GM21423 (cell line): ENCODE results near the gene MFSD1.

Experiments used
- ATAC-seq: cut with Tn5 transposase; IDR thresholded peaks from one replicate; pipeline ENCODE4 v1.9.1; 2021; ENCODE audit warnings: mild to moderate bottlenecking, moderate library complexity; ENCODE audit not compliant: unreplicated experiment

Gene MFSD1

DNA sequence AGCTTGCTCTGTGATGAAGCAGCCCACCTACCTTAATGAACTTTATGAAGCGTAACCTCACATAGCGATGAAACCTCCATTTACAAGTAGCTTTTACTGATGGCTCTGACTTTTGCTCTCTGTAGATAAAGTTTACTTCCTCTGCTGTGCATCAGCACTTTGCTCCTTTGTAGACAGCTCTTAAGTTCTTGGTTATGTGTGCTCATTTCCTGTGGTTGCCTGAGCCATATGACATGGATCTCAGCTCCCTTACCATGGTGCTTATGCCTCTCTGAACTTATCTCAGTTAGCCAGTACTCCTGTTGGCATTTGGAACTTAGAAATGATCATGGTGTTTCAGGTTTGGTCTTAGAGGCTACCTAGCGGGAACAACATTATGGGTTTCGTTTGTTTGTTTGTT lies 7.8 kb downstream of the MFSD1 start:
- no peak for ATAC-seq

DNA sequence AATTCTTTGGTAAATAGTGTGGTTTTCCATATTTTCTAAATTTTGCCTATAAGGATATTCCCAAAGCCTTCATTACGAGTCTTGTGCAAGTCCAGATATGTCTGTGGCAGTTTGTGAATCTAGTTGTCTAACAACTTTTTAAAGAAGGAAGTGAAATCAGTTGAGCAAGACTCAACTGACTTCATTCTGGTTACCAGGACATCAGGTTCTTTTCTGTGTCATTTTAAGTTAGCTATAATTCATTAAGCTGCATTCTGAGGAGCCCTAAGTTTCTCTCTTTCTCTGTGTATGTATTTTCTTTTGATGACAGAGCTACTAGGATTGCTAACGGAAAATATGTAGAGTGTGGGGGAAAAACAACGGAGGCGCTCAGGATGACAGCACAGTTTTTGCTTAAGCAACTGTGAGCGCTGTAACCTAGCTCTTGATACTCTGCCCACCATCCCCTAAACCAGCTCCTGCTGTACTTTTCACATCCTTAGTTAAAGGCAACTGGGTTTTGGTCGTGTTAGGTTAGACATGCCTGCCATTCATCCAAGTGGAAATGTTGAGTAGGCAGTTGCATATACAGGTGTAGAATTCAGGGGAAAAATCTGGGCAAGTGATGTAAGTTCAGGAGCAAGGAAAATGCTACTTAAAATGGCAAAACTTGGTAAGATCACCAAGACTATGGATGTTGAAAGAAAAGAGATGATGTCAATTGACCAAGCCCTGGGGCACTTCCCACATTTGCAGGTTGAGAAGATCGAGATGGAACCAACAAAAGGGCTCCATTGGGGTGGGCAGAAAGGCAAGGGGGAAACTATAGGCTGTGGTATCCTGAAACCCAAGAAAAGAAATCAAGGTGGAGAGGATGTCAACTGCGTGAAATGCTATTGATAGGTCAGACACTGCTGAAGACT lies 9.2 kb downstream of the MFSD1 start:
- peak; percentile 46 for ATAC-seq

DNA sequence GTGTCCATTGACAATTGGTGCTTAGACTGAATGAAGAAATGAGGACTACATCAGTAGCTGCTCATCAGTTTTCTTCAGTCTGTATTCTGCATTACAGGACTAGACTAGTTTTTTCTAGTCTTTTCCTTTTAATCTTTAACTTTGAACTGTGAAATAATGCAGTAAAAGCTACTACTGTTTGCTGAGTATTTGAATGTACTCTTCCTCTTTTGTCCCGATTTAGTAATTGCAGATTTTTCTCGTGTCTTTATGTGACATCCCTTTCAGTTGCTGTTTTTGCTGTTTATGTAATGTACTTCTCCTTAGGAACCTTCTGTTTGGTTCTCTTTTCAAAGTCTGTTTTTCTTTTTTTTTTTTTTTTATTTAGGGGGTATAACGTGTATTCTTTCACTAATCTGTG lies 17.4 kb downstream of the MFSD1 start:
- no peak for ATAC-seq

DNA sequence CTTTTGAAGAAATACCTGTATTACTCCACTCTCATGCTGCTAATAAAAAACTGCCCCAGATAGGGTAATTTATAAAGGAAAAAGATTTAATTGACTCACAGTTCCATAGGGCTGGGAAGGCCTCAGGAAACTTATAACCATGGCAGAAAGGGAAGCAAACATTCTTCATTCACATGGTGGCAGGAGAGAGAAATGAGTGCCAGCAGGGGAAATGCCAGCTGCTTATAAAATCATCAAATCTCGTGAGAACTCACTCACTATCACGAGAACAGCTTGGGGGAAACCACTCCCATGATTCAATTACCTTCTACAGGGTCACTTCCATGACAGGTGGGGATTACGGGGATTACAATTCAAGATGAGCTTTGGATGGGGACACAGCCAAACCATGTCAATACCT lies 18.7 kb downstream of the MFSD1 start:
- no peak for ATAC-seq

DNA sequence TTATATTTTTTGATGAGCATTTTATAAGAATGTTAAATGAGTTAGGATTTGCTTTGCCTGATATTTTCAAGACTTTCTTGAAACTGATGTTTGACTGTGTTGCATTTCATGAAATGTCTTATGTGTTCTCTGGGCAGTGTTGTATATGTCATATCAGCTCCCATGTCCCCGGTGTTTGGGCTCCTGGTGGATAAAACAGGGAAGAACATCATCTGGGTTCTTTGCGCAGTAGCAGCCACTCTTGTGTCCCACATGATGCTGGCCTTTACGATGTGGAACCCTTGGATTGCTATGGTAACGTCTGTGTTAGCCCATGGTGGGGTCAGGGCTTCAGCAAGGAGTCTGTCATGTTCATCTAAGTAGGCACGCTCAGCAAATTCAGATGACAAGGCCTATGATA lies 20.0 kb downstream of the MFSD1 start:
- no peak for ATAC-seq

DNA sequence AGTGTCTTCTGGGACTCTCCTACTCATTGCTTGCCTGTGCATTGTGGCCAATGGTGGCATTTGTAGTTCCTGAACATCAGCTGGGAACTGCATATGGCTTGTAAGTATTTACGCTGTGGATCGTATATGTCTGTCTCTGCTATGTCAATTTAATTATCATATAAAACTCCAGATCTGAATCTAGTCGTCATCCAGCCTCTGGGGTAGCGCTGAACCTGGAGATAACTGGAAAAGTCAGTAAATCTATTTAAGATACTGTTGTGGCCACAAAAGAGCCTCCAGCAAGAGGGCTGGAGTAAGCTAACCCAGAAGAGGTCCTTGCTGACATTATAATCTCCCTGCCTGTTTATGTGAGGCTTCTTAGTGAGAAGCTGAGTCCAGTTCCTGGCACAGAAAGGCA lies 21.6 kb downstream of the MFSD1 start:
- ATAC-seq, result no peak

DNA sequence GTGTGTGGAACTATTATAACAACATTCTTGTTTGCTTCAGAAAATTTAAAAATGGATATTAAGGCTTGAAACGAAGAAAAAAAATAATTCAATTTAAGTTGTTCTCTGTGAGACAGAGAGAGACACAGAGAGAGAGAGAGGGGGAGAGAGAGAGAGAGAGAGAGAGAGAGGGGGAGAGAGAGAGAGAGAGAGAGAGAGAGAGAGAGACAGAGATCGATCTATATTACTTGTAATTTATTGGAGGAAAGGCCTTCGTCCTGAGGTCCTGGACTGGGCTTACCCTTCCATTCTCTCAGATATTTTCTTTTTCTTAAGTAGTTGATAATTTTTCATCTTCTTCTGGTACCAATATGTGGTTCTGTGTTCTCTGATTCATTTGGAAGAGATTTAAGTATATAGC lies 25.9 kb downstream of the MFSD1 start:
- ATAC-seq, result no peak

DNA sequence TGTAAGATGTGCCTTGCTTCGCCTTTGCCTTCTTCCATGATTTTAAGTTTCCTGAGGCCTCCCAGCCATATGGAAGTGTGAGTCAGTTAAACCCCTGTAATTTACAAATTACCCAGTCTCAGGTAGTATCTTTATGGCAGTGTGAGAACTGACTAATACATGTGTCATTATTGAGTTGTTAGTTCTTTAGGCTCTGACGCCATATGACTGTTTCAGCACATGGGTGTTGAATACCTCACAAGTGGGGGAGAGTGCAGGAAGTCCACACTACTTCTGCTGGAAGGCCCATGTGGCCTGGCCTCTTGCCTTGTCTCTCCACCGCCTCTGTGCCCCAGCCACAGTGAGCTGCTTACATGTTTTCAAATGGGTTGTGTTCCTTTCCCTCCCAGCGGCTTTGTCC lies 28.5 kb downstream of the MFSD1 start:
- no peak for ATAC-seq

DNA sequence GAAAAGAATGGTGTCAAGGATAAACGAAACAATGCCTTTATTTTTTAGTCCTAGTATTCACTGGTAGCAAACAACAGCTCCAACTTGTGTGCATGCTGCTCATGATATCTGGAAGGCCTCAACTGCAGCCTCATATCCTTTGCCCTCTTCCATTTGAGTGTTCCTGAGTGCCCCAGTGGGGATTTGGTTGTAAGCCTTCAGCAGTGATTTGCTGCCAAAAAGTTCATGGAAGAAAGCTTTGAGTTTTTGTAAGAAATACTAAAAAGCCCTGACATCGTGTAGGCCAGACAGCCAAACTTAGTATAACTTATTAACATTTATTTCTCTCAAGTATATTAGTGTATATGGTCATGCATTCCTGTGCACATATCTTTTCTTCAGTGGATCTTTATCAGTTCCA lies 30.0 kb downstream of the MFSD1 start:
- ATAC-seq, result no peak

DNA sequence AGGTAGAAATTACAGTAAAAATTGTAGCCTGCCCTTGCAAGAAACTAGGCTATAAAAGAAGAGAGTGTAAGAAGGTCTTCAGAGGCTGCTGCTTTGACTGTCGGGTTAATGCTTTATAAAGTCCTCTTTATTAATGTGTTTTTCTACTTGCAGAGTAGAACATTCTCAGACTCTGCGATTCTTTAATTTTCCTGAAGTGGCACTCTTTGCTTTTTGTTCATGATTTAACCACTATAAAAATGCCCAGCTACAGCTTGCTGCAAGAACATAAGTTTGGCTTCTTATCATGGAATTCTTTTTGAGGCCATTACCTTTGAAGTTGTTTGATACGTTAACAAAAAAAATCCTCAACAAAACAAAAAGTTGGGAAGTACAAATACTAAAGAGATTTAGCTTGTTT lies 33.8 kb downstream of the MFSD1 start:
- no peak for ATAC-seq

DNA sequence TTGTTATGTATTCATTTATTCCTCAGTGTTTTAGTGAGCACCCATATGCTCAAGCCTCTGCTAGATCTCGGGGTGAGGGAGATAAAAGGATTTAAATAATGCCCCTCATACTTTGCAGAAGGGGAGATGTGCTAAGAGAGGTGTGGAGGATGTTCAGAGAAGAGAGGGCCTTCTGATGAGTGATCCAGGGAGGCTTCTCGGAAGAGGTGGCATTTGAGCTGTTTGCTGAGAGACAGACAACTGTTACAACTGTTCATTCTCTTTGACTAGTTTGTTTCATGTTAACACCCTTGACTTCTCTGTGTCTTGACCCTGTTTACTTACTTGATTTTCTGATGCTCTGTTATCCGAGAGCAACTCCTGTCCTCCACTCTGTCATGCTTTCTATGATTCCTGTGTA lies 34.5 kb downstream of the MFSD1 start:
- ATAC-seq, result no peak

DNA sequence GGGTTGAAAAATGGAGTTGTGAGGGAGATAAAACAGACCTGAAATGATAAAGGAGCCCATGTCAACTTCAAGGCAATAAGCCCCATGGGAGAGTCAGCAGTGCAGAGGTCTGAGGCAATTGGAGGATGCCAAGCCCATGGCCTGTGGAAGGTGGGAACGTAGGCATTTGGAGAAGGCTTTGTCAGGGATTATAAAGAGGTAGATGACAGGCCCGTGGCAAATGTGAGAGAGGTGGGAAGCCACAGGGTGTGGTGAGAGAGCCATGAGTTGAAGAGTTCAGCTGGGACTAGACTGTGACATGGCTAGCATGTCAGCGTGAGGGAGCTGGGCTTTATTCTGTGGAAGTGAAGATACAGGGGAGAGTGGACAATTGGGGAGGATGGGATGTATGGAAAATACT lies 35.4 kb downstream of the MFSD1 start:
- no peak for ATAC-seq

DNA sequence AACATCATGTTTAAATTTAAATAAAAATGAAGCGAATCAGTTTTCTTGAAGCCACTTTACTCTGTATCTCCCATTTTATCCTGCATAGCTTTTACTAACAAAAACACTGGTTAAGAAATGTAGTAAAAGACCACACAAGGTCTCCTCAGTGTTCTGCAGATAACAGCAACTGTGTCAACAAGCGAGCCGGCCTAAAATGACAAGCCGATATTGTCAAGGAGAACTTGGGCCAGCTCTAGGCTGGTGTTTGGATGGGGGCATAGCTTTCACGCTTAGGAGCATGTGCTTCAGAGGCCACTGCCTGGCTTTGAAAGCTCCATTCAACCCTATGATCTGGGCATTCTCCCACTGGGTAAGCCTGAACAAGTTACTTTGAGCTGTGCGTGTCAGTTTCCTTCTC lies 38.1 kb downstream of the MFSD1 start:
- no peak for ATAC-seq

DNA sequence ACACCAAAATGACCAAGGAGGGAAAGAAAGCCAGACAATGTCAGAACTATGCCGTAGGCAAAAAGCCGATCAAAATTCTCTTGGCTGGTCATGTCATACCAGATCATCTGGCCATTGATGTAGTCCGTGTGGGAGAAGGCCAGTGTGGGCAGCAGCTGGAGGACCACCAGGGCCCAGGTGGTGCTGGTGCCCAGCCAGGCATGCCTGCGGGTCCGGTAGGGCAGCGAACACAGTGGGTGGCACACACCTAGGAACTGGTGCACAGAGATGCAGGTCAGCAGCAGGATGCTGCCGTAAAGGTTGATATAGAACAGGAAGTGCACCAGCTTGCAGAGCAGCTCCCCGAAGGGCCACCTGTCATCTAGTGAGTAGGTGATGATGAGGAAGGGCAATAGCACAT lies 39.5 kb downstream of the MFSD1 start:
- no peak for ATAC-seq

DNA sequence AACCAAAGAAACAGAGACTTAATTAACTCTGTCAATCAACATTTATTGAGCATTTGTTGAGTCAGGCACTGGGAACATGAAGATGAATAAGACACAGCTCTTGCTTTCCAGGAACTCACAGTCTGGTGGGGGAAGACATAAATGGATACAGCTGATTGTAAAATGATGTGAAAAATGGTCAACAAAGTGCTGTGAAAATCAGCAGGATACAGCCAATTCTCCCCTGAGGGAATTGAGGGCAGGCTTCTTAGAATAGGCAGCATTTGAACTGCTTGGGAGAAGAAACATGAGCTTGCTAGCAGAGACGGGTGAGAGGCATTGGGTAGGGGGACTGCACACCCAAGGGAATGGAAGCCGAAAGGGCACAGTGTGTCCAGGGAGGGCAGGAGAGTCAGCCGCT lies 41.1 kb downstream of the MFSD1 start:
- no peak for ATAC-seq

DNA sequence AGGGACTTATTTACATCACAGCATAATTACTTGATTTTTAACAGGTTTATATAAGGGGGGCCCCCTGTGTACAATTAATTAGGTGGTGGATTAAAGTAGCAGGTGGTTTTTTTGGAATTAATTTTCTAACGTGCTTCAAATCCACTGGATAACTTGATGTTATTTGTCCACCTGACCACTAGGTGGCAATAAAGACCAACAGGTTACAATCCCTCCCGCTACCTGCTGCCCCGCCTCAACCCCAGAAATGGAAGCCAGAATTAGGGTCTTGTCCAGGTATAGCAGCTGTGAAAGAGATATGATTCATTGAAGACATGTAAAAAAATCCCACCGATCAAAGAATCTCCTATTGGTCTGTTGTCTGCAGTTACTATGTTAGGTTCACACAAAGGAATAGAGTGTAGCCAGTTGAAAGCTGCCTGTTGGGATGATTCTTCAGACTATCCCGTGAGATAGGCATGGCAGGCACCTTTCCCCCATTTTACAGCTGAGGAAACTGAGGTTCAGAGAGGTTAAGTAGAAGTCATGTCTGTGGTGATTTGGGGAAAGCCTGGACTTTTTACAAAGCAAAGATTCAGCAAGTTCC lies 44.0 kb downstream of the MFSD1 start:
- peak; percentile 47 for ATAC-seq

DNA sequence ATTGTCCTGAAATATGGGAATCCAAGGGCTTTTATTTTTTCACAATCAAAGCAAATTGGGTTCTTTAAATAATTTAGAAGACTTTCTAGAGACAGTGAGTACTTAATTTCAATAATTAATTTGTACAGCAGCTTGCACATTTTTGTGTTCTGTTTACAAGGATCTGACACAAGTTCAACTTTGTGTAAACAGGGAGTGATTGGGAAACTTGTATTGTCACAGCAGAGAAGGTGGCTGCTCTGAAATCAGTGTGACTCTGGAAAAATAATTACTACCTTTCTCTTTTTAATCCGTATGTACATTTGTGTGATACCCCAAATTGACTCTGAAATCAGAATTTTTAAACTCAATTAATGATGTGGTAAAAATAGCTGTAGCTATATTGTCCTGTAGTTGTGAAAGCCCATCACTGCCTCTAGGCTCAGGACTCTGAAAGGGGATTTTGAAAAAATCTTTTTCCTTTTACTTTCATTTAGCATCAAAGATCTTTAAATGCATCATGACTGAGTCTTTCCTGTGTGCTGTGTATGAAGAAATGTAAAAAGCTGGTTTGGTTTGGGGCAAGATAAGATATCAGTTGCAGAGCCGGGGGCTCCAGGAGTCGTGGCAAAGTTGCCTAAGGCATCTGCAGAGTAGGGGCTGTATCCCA lies 45.1 kb downstream of the MFSD1 start:
- ATAC-seq, result peak; percentile 84

DNA sequence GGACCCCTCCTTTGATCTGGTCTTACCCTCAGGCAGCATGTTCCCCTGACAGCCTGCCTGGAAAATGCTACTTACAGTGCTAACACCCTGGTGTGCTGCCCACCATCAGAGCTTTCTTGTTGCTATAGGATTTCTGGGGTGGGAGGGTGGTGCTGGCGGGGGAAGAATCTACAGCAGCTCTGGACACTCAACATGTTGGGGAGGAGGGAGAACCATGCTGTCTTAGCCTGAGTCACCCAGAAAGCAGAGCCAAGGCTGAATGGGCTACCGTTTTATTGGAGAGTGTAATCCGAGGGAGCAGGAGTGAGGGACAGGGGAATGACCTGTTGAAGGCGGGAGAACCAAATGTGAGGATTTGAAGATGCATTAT lies 45.6 kb downstream of the MFSD1 start:
- ATAC-seq, result peak; percentile 27

DNA sequence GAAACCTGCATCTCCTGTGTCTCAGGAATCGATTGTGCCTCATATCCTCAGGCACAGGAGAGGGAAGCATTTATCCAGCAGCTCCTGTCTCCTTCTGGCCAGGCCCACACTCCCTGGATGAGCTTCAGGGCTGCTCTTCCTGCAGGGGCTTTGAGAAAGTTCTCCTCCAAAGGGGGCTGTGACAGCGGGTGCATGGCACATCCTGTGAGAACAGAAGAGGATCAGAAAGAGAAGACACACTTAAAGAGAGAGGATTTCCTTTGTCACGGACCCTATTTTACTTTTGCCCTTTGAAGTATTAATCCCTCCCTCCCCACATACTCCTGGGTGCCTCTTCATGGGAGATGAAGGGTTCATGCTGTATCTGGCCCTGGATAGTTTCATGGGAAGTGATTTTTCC lies 46.0 kb downstream of the MFSD1 start:
- ATAC-seq, result no peak

DNA sequence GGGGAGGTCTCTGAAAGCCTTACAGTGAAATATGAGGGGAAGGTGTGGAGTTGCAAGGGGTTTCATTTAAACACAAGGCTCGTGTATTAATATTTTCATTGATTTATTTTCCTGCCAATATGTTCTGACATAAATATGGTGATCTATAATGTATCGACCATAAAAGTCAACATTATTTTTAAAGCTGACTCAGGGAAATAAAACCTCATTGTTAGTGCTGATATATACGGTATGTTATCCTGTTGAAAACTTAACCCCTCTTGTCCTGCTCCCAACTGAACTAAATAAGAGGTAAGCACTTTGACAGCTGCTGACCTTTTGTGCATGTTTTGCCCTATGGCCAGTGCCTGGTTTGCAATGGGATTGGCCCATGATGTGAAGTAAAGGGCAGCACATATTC lies 47.9 kb downstream of the MFSD1 start:
- ATAC-seq, result no peak

DNA sequence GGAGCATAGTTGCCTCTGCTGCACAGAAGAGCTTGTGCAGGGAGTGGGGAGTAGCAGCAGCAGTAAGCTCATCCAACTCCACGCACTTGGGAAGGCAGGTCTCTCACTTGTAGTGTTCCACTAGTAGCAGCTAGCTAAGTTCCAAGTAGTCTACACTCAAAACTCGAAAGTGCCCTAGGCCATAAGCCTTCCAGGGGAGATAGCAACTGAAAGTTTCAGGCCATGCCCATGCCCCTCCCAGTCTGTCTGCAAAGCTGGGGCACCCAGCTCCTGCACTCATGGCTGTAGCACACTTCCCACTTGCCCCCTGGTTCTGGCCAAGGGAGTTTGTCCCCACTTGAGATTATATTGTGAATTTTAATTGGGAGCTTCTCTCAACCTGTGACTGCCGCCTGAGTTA lies 57.5 kb downstream of the MFSD1 start:
- no peak for ATAC-seq

DNA sequence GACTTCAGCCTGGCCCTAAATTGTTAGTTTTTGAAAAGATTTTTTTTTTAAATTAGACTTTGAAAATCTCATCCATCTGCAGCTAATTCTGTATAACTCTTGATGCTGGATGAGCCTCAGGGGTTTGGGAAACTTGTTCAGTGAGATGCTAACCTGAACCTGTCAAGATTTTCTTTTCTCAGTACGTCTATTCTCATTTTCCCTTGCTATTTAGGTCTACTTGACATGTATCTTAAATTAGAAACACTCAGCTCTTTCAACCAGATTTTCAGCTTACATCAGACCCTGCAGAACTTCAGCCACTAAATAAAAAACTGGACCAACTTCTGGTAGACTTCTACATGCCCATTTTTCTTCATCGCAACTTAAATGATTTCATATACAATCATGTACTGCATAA lies 61.4 kb downstream of the MFSD1 start:
- ATAC-seq, result no peak
